Measurements from ENCODE around the gene CFAP46.

The CFAP46 gene

GRCh38 chr10:132812520-132812919, 129.8 kb downstream of the CFAP46 start:
- Histone ChIP-seq H3K4me1 (ENCODE audit: insufficient read depth, low read length) (no peaks in the 10 kb centered on the region), H3K4me3 (ENCODE audit: low read depth in 1 of 2, low read length in 2 of 2) (no peak overlapping the region), H4K20me1 (ENCODE audit: insufficient read depth, low read length) (no peaks in the 10 kb centered on the region), H3K9ac (ENCODE audit: low read depth, low read length) (no peak overlapping the region), H3K79me2 (ENCODE audit: insufficient read depth, low read length) (no peaks in the 10 kb centered on the region), H2AFZ (ENCODE audit: low read depth, low read length) (no peak overlapping the region), H3K36me3 (ENCODE audit: insufficient read depth, low read length) (no peaks in the 10 kb centered on the region), H3K9me3 (ENCODE audit: insufficient read depth, low read length, severe bottlenecking) (no peaks in the 10 kb centered on the region), H3K4me2 (ENCODE audit: insufficient read depth, low read length) (no peak overlapping the region), H3K27ac (ENCODE audit: low read length) (no peak overlapping the region), H3K27me3 (ENCODE audit: insufficient read depth, low read length, poor library complexity) (no peaks in the 10 kb centered on the region)
- ATAC-seq (ENCODE audit: insufficient read depth, low read depth) (no peak), DNase-seq (no peak)
- no peak for TF ChIP-seq CTCF (IDR thresholded peaks at IDR 0.05; ENCODE audit: borderline replicate concordance, extremely low read depth, low read length, poor library complexity, severe bottlenecking)

- Histone ChIP-seq H3K4me3 (ENCODE audit: low read depth in 1 of 2, low read length in 2 of 2) (no peak overlapping the region), H2AFZ (ENCODE audit: low read depth, low read length) (no peak overlapping the region), H3K9me3 (ENCODE audit: insufficient read depth, low read length, severe bottlenecking) (no peaks in the 10 kb centered on the region), H4K20me1 (ENCODE audit: insufficient read depth, low read length) (no peaks in the 10 kb centered on the region), H3K27ac (ENCODE audit: low read length) (no peak overlapping the region), H3K9ac (ENCODE audit: low read depth, low read length) (no peak overlapping the region), H3K4me2 (ENCODE audit: insufficient read depth, low read length) (no peak overlapping the region), H3K27me3 (ENCODE audit: insufficient read depth, low read length, poor library complexity) (no peaks in the 10 kb centered on the region), H3K36me3 (ENCODE audit: insufficient read depth, low read length) (no peaks in the 10 kb centered on the region), H3K79me2 (ENCODE audit: insufficient read depth, low read length) (no peaks in the 10 kb centered on the region), H3K4me1 (ENCODE audit: insufficient read depth, low read length) (no peaks in the 10 kb centered on the region)
- TF ChIP-seq EZH2 (IDR thresholded peaks at IDR 0.05; ENCODE audit: borderline replicate concordance, low read depth, low read length, severe bottlenecking) (no peak), CTCF (IDR thresholded peaks at IDR 0.05; ENCODE audit: borderline replicate concordance, extremely low read depth, low read length, poor library complexity, severe bottlenecking) (no peak)
- ATAC-seq (ENCODE audit: insufficient read depth, low read depth) (no peak), DNase-seq (no peak)
Measured at GRCh38 chr10:132811891-132812481, 130.4 kb downstream of the CFAP46 start.

GRCh38 chr10:132810807-132811700, 131.3 kb downstream of the CFAP46 start:
- no peaks in the 10 kb centered on the region for H3K36me3 ChIP-seq (ENCODE audit: insufficient read depth, low read length)
- no peak overlapping the region for H3K27ac ChIP-seq (ENCODE audit: low read length)
- no peak overlapping the region for H3K4me3 ChIP-seq (ENCODE audit: low read depth in 1 of 2, low read length in 2 of 2)
- H4K20me1 ChIP-seq (ENCODE audit: insufficient read depth, low read length), result no peaks in the 10 kb centered on the region
- no peak overlapping the region for H2AFZ ChIP-seq (ENCODE audit: low read depth, low read length)
- H3K4me1 ChIP-seq (ENCODE audit: insufficient read depth, low read length), result no peaks in the 10 kb centered on the region
- no peaks in the 10 kb centered on the region for H3K9me3 ChIP-seq (ENCODE audit: insufficient read depth, low read length, severe bottlenecking)
- no peaks in the 10 kb centered on the region for H3K79me2 ChIP-seq (ENCODE audit: insufficient read depth, low read length)
- TF ChIP-seq CTCF (IDR thresholded peaks at IDR 0.05; ENCODE audit: borderline replicate concordance, extremely low read depth, low read length, poor library complexity, severe bottlenecking), result no peak
- no peak for TF ChIP-seq EZH2 (IDR thresholded peaks at IDR 0.05; ENCODE audit: borderline replicate concordance, low read depth, low read length, severe bottlenecking)
- H3K27me3 ChIP-seq (ENCODE audit: insufficient read depth, low read length, poor library complexity), result no peaks in the 10 kb centered on the region
- ATAC-seq (ENCODE audit: insufficient read depth, low read depth), result no peak
- H3K9ac ChIP-seq (ENCODE audit: low read depth, low read length), result no peak overlapping the region
- DNase-seq, result no peak
- no peak overlapping the region for H3K4me2 ChIP-seq (ENCODE audit: insufficient read depth, low read length)
